ENCODE results near the gene ZNF438. TPM values are rescaled to one million over a fixed set of nuclear protein-coding genes. Genes with fewer than 3 reads are reported as not detected.

The ZNF438 gene
- total and polyA plus RNA-seq, 2 donors (not counting 1 experiment from before 2014, with no cell fraction given) = 4.7 to 6.6 TPM

DNA sequence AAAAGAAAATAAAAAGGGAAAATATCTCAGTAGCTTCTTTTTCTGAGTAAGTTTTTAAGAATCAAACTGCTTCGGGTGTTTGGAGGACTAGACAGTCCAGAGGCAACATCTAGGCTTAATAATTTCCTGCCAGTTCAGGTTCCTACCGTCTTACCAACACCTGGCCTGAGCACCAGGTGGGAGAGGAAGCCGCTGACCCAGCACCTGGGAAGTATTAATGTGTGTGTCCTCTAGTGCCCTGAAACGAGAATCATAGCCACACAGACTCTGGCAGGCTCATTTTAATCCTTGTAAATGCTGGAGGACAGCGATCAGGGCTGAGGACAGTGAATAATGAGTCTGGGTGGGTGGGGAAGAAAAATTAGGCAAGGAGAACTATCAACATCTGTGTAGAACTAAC is 137.4 kb downstream of the ZNF438 start:
- H2AFZ ChIP-seq (ENCODE audit: low read length) = no peak overlapping the region
- no peaks in the 10 kb centered on the region for H3K36me3 ChIP-seq (ENCODE audit: control insufficient read depth, insufficient read depth, low read length)
- no peak overlapping the region for H3K4me2 ChIP-seq (ENCODE audit: extremely low read depth, insufficient read depth, low read length)
- no peak overlapping the region for H3K9ac ChIP-seq (ENCODE audit: insufficient read depth, low read length)
- H3K4me3 ChIP-seq (replicated peaks in 1 of 4; ENCODE audit: control extremely low read depth in 1 of 4, insufficient read depth in 1 of 4, low read depth in 3 of 4, low read length in 4 of 4) = no peak overlapping the region
- no peak for TF ChIP-seq CTCF (conservative IDR thresholded peaks at IDR 0.05 in 1 of 2, IDR thresholded peaks at IDR 0.05 in 1 of 2; ENCODE audit: low read depth in 1 of 2, low read length in 2 of 2)
- no peak for TF ChIP-seq EZH2 (IDR thresholded peaks at IDR 0.05; ENCODE audit: low read length, missing control alignments)
- no peaks in the 10 kb centered on the region for H3K27me3 ChIP-seq (ENCODE audit: control insufficient read depth, insufficient read depth, low read length)
- no peak for DNase-seq (ENCODE audit: low read depth in 2 of 2)
- H3K4me1 ChIP-seq (ENCODE audit: control insufficient read depth, extremely low read depth, insufficient read depth, low read length) = no peaks in the 10 kb centered on the region
- H3K27ac ChIP-seq (ENCODE audit: insufficient read depth, low read length) = no peak overlapping the region
- H3K79me2 ChIP-seq (ENCODE audit: control insufficient read depth, insufficient read depth, low read length) = no peaks in the 10 kb centered on the region
- no peaks in the 10 kb centered on the region for H4K20me1 ChIP-seq (ENCODE audit: control insufficient read depth, extremely low read depth, insufficient read depth, low read length)
- H3K9me3 ChIP-seq (ENCODE audit: control insufficient read depth, insufficient read depth, low read depth, low read length) = no peaks in the 10 kb centered on the region

DNA sequence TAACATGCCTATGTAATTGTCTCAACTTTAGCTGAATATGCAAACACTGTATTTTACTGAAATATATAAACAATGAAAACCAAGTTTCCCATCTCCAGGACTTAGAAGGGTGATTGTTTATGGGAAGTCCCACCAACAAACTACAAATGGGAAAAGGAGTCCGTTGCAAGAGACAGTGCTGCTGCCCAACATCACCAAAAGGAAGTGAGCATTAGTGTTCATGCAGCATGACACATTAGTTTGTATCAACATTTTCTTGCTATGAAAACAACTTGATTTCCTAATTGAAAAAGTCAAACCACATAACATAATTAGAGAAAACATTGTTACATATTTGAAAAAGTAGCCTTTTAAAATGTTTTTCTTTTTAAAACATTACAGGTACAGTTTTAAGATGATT is 138.5 kb downstream of the ZNF438 start:
- TF ChIP-seq CTCF (conservative IDR thresholded peaks at IDR 0.05 in 1 of 2, IDR thresholded peaks at IDR 0.05 in 1 of 2; ENCODE audit: low read depth in 1 of 2, low read length in 2 of 2) (no peak), EZH2 (IDR thresholded peaks at IDR 0.05; ENCODE audit: low read length, missing control alignments) (no peak)
- Histone ChIP-seq H3K36me3 (ENCODE audit: control insufficient read depth, insufficient read depth, low read length) (no peaks in the 10 kb centered on the region), H2AFZ (ENCODE audit: low read length) (no peak overlapping the region), H4K20me1 (ENCODE audit: control insufficient read depth, extremely low read depth, insufficient read depth, low read length) (no peaks in the 10 kb centered on the region), H3K4me3 (replicated peaks in 1 of 4; ENCODE audit: control extremely low read depth in 1 of 4, insufficient read depth in 1 of 4, low read depth in 3 of 4, low read length in 4 of 4) (no peak overlapping the region), H3K4me1 (ENCODE audit: control insufficient read depth, extremely low read depth, insufficient read depth, low read length) (no peaks in the 10 kb centered on the region), H3K9ac (ENCODE audit: insufficient read depth, low read length) (no peak overlapping the region), H3K27me3 (ENCODE audit: control insufficient read depth, insufficient read depth, low read length) (no peaks in the 10 kb centered on the region), H3K9me3 (ENCODE audit: control insufficient read depth, insufficient read depth, low read depth, low read length) (no peaks in the 10 kb centered on the region), H3K27ac (ENCODE audit: insufficient read depth, low read length) (no peak overlapping the region), H3K4me2 (ENCODE audit: extremely low read depth, insufficient read depth, low read length) (no peak overlapping the region), H3K79me2 (ENCODE audit: control insufficient read depth, insufficient read depth, low read length) (no peaks in the 10 kb centered on the region)
- DNase-seq (ENCODE audit: low read depth in 2 of 2) = peak; percentile 3 to 27

DNA sequence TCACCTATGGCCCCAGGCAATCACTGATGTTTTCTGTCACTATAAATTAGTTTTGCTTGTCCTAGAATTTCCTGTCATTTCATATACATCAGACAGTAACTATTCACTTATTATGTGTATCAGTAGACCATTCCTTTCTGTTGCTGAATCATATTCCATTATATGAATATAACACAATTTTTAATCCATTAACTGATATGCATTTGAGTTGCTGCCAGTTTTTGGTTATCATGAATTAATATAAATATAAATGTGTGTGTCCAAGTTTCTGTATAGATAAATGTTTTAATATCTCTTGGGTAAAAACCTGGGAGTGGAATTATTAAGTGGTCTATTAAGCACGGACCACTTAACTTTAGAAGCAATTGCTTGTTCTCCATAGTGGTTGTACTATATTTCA is 143.8 kb downstream of the ZNF438 start:
- Histone ChIP-seq H3K4me2 (ENCODE audit: extremely low read depth, insufficient read depth, low read length) (no peak overlapping the region), H3K4me1 (ENCODE audit: control insufficient read depth, extremely low read depth, insufficient read depth, low read length) (no peaks in the 10 kb centered on the region), H3K36me3 (ENCODE audit: control insufficient read depth, insufficient read depth, low read length) (no peaks in the 10 kb centered on the region)

More for the DNA sequence above, 143.8 kb downstream of the ZNF438 start:
- Histone ChIP-seq H3K27me3 (ENCODE audit: control insufficient read depth, insufficient read depth, low read length) (no peaks in the 10 kb centered on the region), H4K20me1 (ENCODE audit: control insufficient read depth, extremely low read depth, insufficient read depth, low read length) (no peaks in the 10 kb centered on the region), H3K4me3 (replicated peaks in 1 of 4; ENCODE audit: control extremely low read depth in 1 of 4, insufficient read depth in 1 of 4, low read depth in 3 of 4, low read length in 4 of 4) (no peak overlapping the region), H3K79me2 (ENCODE audit: control insufficient read depth, insufficient read depth, low read length) (no peaks in the 10 kb centered on the region), H2AFZ (ENCODE audit: low read length) (no peak overlapping the region), H3K9ac (ENCODE audit: insufficient read depth, low read length) (no peak overlapping the region), H3K9me3 (ENCODE audit: control insufficient read depth, insufficient read depth, low read depth, low read length) (no peaks in the 10 kb centered on the region), H3K27ac (ENCODE audit: insufficient read depth, low read length) (no peak overlapping the region)
- TF ChIP-seq EZH2 (IDR thresholded peaks at IDR 0.05; ENCODE audit: low read length, missing control alignments) (no peak), CTCF (conservative IDR thresholded peaks at IDR 0.05 in 1 of 2, IDR thresholded peaks at IDR 0.05 in 1 of 2; ENCODE audit: low read depth in 1 of 2, low read length in 2 of 2) (no peak)
- DNase-seq (ENCODE audit: low read depth in 2 of 2) = no peak
